ENCODE measurements around the gene ZNF142. TPM values are rescaled to one million over a fixed set of nuclear protein-coding genes. Genes with fewer than 3 reads are reported as not detected.

Gene ZNF142, protein sequence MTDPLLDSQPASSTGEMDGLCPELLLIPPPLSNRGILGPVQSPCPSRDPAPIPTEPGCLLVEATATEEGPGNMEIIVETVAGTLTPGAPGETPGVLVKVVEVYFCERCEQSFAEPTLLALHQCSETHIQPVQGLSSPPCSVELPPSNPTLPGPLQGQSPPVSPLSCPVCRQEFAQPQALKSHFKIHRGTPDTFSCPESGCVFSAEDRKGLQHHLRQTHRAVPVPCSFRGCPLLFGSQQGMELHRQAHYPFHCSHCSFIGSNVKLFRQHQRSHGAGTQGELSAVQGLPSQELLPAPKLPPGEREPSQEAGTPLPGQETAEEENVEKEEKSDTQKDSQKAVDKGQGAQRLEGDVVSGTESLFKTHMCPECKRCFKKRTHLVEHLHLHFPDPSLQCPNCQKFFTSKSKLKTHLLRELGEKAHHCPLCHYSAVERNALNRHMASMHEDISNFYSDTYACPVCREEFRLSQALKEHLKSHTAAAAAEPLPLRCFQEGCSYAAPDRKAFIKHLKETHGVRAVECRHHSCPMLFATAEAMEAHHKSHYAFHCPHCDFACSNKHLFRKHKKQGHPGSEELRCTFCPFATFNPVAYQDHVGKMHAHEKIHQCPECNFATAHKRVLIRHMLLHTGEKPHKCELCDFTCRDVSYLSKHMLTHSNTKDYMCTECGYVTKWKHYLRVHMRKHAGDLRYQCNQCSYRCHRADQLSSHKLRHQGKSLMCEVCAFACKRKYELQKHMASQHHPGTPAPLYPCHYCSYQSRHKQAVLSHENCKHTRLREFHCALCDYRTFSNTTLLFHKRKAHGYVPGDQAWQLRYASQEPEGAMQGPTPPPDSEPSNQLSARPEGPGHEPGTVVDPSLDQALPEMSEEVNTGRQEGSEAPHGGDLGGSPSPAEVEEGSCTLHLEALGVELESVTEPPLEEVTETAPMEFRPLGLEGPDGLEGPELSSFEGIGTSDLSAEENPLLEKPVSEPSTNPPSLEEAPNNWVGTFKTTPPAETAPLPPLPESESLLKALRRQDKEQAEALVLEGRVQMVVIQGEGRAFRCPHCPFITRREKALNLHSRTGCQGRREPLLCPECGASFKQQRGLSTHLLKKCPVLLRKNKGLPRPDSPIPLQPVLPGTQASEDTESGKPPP (N-terminal part only)
- total RNA-seq, result 22.4 and 25.5 TPM in 2 replicates

GRCh38 chr2:218659258-218659987, at the start of gene ZNF142, which contains the start of gene BCS1L:
Gene ZNF142 (minus strand): TSS chr2:218659623. CDS start chr2:218656429, 3,194 bp downstream.
Gene BCS1L (plus strand): TSS chr2:218659683. CDS start chr2:218660988, 1,305 bp downstream.

GRCh38 chr2:218671654-218672566, 12.5 kb upstream of the ZNF142 start, which contains the start of the genes RNF25 and STK36:
Gene RNF25 (minus strand): TSS chr2:218672002. CDS start chr2:218671970, 32 bp downstream.
Gene STK36 (plus strand): TSS chr2:218672086. CDS start chr2:218672830, 744 bp downstream.

DNA sequence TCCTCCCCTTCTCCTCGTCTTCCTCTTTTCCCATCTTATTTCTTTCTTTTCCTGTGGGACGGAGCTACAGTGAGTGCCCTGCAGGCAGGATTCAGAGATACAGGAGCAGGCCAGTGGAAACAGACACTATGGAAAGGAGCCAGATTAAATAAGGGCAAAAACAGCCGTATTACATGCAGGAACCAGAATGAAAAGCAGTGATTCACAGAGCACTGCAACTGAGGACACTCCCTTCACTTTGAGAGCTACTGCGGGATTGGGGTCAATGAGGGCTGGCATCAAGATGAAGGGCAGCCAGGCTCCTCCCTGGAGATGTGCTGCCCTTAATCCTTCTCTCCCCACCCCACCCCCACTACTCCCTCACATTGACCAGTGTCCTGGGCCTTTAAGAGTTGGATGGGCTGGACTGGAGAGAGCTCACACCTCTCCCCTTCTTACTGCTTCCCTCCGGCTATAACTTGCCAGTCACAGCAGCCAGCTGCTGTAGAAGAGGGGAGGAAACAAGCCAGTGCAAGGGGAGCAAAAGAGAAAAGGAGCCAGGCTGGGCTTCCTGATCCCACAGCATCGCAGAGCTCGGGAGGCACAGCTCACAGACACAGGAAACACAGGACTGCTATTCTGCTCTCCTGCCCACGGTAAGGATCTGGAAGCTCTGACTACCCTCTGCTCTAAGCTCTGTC, 51.8 kb downstream of the ZNF142 start, which contains the start of gene PLCD4:
Gene PLCD4, plus strand, starts transcription at position 464 of the 680 bp plus-strand sequence. CDS start 7,841 bp downstream, outside the sequence.

Small RNAs within 50 kb of the gene (small RNA-seq; reads per million reads assigned to genes)
- gene RNU6-136P, result not detected

Other genes starting within 250 kb of the ZNF142 start
- gene VIL1, start 240.5 kb downstream of the ZNF142 start, total RNA-seq, result not detected in 2 replicates
- gene USP37, start 91.3 kb downstream of the ZNF142 start, total RNA-seq, result 9.1 and 12.4 TPM in 2 replicates
- 63.4 and 77.7 TPM in 2 replicates for gene CNOT9, start 90.8 kb downstream of the ZNF142 start, total RNA-seq
- 2.9 and 6.5 TPM in 2 replicates for gene PLCD4, start 51.7 kb downstream of the ZNF142 start, total RNA-seq
- gene BCS1L, start 60 bp upstream of the ZNF142 start, total RNA-seq, result 27.4 and 32.1 TPM in 2 replicates
- 49.0 and 56.6 TPM in 2 replicates for gene RNF25, start 12.4 kb upstream of the ZNF142 start, total RNA-seq
- 14.7 and 20.7 TPM in 2 replicates for gene STK36, start 12.5 kb upstream of the ZNF142 start, total RNA-seq
- gene TTLL4, start 51.2 kb upstream of the ZNF142 start, total RNA-seq, result 15.0 and 20.5 TPM in 2 replicates
- 6.3 and 9.1 TPM in 2 replicates for gene CYP27A1, start 122.5 kb upstream of the ZNF142 start, total RNA-seq
- gene PRKAG3, start 172.2 kb upstream of the ZNF142 start, total RNA-seq, result not detected in 2 replicates
- not detected in 2 replicates for gene WNT6, start 200.2 kb upstream of the ZNF142 start, total RNA-seq
- gene WNT10A, start 221.2 kb upstream of the ZNF142 start, total RNA-seq, result not detected in 2 replicates

Data from vein endothelial cell (primary cell).